ENCODE measurements around the gene CDSN.

Gene CDSN

GRCh38 chr6:31144970-31145340 lies 24.7 kb upstream of the CDSN start:
- no peak for DNase-seq (ENCODE audit: low read depth in 2 of 2, low spot score in 1 of 2)

GRCh38 chr6:31144296-31144969 lies 24.2 kb upstream of the CDSN start:
- no peak for DNase-seq (ENCODE audit: low read depth in 2 of 2, low spot score in 1 of 2)

GRCh38 chr6:31143148-31143547 lies 22.9 kb upstream of the CDSN start:
- no peak for DNase-seq (ENCODE audit: low read depth in 2 of 2, low spot score in 1 of 2)

- no peak for DNase-seq (ENCODE audit: low read depth in 2 of 2, low spot score in 1 of 2)
These were observed 22.1 kb upstream of the CDSN start for GRCh38 chr6:31142361-31142761.

- no peak for DNase-seq (ENCODE audit: low read depth in 2 of 2, low spot score in 1 of 2)
These were observed 20.4 kb upstream of the CDSN start for GRCh38 chr6:31140643-31141042.

GRCh38 chr6:31139599-31139998 lies 19.4 kb upstream of the CDSN start:
- DNase-seq (ENCODE audit: low read depth in 2 of 2, low spot score in 1 of 2): no peak

GRCh38 chr6:31138982-31139381 lies 18.7 kb upstream of the CDSN start, which contains the start of gene PSORS1C2:
Gene PSORS1C2 (minus strand): TSS chr6:31139066. CDS start chr6:31139026, 40 bp downstream.
- DNase-seq (ENCODE audit: low read depth in 2 of 2, low spot score in 1 of 2): no peak

GRCh38 chr6:31135710-31136109 lies 15.5 kb upstream of the CDSN start:
- no peak for DNase-seq (ENCODE audit: low read depth in 2 of 2, low spot score in 1 of 2)

- no peak for DNase-seq (ENCODE audit: low read depth in 2 of 2, low spot score in 1 of 2)
These were observed 12.6 kb upstream of the CDSN start for GRCh38 chr6:31132806-31133205.

GRCh38 chr6:31131595-31131994 lies 11.3 kb upstream of the CDSN start:
- DNase-seq (ENCODE audit: low read depth in 2 of 2, low spot score in 1 of 2): no peak

GRCh38 chr6:31130751-31131150 lies 10.5 kb upstream of the CDSN start:
- DNase-seq (ENCODE audit: low read depth in 2 of 2, low spot score in 1 of 2): no peak

GRCh38 chr6:31129130-31129529 lies 8.9 kb upstream of the CDSN start:
- no peak for DNase-seq (ENCODE audit: low read depth in 2 of 2, low spot score in 1 of 2)

- DNase-seq (ENCODE audit: low read depth in 2 of 2, low spot score in 1 of 2): peak; percentile 33 to 46
These were observed 7.9 kb upstream of the CDSN start for GRCh38 chr6:31128093-31128676.

- no peak for DNase-seq (ENCODE audit: low read depth in 2 of 2, low spot score in 1 of 2)
These were observed 6.3 kb upstream of the CDSN start for GRCh38 chr6:31126396-31127175.

- DNase-seq (ENCODE audit: low read depth in 2 of 2, low spot score in 1 of 2): no peak
These were observed 5.5 kb upstream of the CDSN start for GRCh38 chr6:31125586-31126363.

GRCh38 chr6:31125162-31125561 lies 4.9 kb upstream of the CDSN start:
- no peak for DNase-seq (ENCODE audit: low read depth in 2 of 2, low spot score in 1 of 2)

- DNase-seq (ENCODE audit: low read depth in 2 of 2, low spot score in 1 of 2): no peak
These were observed 2.8 kb upstream of the CDSN start for GRCh38 chr6:31122791-31123706.

- no peak for DNase-seq (ENCODE audit: low read depth in 2 of 2, low spot score in 1 of 2)
These were observed 1.0 kb upstream of the CDSN start for GRCh38 chr6:31121131-31121790.

GRCh38 chr6:31118178-31118577 lies 2.1 kb downstream of the CDSN start:
- DNase-seq (ENCODE audit: low read depth in 2 of 2, low spot score in 1 of 2): no peak

Data from stimulated activated CD8-positive, alpha-beta memory T cell treated with anti-CD3 and anti-CD28 coated beads, Interleukin-4, amount 100 ng/mL, for 4 hours (primary cell).